ENCODE measurements around the gene ELFN2.

The ELFN2 gene

DNA sequence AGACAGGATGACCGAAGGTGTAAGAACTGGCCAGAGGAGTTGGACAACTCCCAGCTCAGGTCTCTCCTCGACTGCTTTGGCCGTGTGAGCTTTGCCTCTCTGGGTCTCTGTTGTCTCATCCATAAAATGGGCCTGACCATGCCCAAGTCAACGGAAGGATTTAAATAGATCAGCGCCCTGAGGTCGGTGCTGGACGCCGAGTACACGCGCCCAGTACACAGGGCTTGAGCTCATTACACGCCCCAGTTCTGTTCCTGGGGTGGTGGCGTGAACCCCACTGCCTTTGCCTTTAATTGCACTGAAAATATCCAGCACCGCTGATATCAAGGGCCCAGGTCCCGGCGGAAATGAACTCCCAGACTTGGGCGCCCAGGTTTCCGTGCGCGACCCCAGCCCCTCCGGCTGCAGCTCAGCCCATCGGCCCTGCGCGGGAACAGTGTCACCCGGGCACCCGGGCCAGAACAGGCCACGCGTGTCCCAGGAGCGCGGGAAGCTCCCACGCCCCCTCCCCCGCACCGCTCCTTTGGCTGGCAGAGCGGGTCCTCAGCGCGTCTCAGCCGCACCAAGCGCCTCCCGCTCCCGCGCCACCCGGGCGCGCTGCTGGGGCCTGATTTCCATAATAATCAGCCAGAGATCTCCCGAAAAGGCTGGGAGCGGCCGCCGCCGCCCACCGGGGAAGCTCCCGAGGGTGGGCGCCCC, 102.8 kb downstream of the ELFN2 start:
- Histone ChIP-seq H3K9me3 (ENCODE audit: control insufficient read depth, low read length) (no peaks in the 10 kb centered on the region), H3K4me3 (ENCODE audit: low read depth, low read length) (no peak overlapping the region), H3K4me2 (ENCODE audit: low read length) (no peak overlapping the region), H3K4me1 (no peaks in the 10 kb centered on the region), H3K27me3 (ENCODE audit: control insufficient read depth, insufficient read depth, low read length) (peaks cover 10% of the 10 kb centered on the region), H3K9ac (no peak overlapping the region), H3K36me3 (ENCODE audit: control insufficient read depth, insufficient read depth, low read length) (no peaks in the 10 kb centered on the region), H2AFZ (no peak overlapping the region), H3K27ac (no peak overlapping the region), H3K79me2 (no peaks in the 10 kb centered on the region)
- TF ChIP-seq, protein P1, sequence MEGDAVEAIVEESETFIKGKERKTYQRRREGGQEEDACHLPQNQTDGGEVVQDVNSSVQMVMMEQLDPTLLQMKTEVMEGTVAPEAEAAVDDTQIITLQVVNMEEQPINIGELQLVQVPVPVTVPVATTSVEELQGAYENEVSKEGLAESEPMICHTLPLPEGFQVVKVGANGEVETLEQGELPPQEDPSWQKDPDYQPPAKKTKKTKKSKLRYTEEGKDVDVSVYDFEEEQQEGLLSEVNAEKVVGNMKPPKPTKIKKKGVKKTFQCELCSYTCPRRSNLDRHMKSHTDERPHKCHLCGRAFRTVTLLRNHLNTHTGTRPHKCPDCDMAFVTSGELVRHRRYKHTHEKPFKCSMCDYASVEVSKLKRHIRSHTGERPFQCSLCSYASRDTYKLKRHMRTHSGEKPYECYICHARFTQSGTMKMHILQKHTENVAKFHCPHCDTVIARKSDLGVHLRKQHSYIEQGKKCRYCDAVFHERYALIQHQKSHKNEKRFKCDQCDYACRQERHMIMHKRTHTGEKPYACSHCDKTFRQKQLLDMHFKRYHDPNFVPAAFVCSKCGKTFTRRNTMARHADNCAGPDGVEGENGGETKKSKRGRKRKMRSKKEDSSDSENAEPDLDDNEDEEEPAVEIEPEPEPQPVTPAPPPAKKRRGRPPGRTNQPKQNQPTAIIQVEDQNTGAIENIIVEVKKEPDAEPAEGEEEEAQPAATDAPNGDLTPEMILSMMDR (IDR thresholded peaks at IDR 0.05): no peak

DNA sequence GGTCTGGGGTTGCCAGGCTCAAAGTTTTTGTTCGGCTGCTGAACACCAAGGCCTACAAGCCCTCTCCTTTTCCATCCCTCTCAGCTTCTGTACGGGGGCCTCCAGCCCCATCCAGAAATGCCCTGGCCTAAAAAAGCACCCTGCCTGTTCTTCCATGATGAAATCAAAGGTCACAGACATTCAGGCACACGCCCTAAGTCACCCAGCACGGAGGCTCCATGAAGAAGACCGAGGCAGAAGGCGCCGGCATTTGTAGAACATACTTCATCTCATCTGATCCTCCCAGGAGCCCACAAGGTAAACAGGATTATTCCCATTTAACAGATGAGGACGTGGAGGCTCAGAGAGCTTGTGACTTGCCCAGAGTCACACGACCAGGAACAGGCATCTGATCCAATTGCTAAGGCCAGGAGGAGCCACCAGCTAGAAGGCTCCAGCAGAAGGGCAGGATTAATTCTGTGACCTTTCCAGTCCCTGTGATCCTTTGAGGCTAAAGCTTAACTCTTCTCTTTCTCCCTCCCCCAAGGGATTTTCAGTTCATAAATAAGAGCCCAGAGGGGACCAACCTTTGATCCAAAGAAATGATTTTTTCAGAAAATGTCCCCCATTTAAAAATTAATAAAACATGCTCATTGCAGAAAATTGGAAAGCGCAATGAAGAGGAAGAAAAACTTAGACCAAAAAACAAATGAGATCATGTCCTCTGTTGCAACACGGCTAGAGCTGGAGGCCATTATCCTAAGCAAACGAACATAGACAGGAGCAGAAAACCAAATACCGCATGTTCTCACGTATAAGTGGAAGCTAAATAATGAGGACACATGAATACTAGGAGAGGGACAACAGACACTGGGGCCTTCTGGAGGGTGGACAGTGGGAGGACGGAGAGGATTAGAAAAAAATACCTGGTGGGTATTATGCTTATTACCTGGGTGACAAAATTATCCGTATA, 106.3 kb downstream of the ELFN2 start:
- Histone ChIP-seq H3K27me3 (ENCODE audit: control insufficient read depth, insufficient read depth, low read length) (peaks cover 10% of the 10 kb centered on the region), H3K36me3 (ENCODE audit: control insufficient read depth, insufficient read depth, low read length) (no peaks in the 10 kb centered on the region), H3K9me3 (ENCODE audit: control insufficient read depth, low read length) (no peaks in the 10 kb centered on the region), H3K79me2 (no peaks in the 10 kb centered on the region), H2AFZ (no peak overlapping the region), H3K27ac (no peak overlapping the region), H3K4me1 (no peaks in the 10 kb centered on the region), H3K9ac (no peak overlapping the region), H3K4me3 (ENCODE audit: low read depth, low read length) (no peak overlapping the region), H3K4me2 (ENCODE audit: low read length) (no peak overlapping the region)
- TF ChIP-seq, protein P1 (IDR thresholded peaks at IDR 0.05): no peak

DNA sequence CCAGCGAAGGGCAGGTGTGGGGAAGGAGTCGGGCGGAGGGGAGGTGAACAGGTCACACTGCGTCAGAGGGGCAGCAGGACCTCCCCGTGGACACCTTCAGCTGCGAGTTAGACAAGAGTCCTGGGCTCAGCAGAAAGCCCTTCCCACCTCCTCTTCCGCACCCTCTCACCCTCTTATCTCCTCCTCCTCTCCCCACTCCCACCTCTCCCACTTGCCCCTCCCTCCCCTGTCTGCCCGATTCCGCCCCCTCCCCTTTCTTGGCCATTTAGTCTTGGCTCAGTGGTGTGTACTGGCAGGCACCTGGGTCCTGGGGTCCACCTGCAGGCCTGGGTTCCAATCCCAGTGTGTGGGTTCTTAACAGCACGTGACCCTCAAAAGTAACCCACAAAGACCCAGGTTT, 107.8 kb downstream of the ELFN2 start:
- TF ChIP-seq, protein P1 (IDR thresholded peaks at IDR 0.05): no peak

DNA sequence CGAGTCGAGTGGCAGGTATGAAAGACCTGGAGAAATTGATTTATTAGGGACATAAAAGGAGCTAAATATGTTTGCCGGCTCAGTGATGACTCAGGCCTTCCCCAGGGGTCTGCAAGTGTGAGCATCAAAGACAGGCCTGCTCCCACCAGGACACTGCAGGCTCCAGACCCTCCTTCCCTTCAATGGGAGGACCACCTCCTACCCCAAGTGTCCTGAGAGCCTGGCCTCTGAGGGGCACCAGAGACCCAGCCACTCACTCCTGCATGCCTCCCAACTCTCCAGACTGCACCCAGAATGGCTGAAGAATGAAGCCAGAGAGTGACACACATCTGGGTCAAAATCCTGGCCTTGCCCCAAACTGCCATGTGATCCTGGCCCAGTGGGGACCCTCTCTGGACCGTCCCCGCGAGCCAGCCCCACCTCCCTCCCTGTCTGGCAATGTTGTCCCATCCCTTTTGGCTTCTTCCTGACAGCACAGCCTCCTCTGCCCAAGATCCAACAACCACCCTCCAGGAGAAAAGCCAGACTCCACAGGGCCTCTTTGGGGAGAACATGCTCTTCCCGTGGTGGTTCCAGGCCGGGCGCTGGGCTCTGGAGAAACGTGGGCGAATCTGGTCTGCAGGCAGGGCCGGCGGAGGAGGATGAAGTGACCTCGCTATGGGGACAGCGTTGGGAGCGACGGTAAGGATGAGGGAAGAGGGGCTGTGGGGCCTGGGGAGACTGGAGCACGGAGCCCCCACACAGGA, 108.7 kb downstream of the ELFN2 start:
- Histone ChIP-seq H3K4me1 (no peaks in the 10 kb centered on the region), H3K27ac (no peak overlapping the region), H3K79me2 (no peaks in the 10 kb centered on the region), H2AFZ (no peak overlapping the region), H3K9me3 (ENCODE audit: control insufficient read depth, low read length) (no peaks in the 10 kb centered on the region), H3K4me3 (ENCODE audit: low read depth, low read length) (no peak overlapping the region), H3K9ac (no peak overlapping the region), H3K4me2 (ENCODE audit: low read length) (no peak overlapping the region), H3K36me3 (ENCODE audit: control insufficient read depth, insufficient read depth, low read length) (no peaks in the 10 kb centered on the region), H3K27me3 (ENCODE audit: control insufficient read depth, insufficient read depth, low read length) (no peaks in the 10 kb centered on the region)
- TF ChIP-seq, protein P1 (IDR thresholded peaks at IDR 0.05): no peak

More for the DNA sequence above, 107.8 kb downstream of the ELFN2 start:
- H3K36me3 ChIP-seq (ENCODE audit: control insufficient read depth, insufficient read depth, low read length): no peaks in the 10 kb centered on the region
- H3K9ac ChIP-seq: no peak overlapping the region
- H3K4me3 ChIP-seq (ENCODE audit: low read depth, low read length): no peak overlapping the region
- no peak overlapping the region for H3K27ac ChIP-seq
- no peaks in the 10 kb centered on the region for H3K9me3 ChIP-seq (ENCODE audit: control insufficient read depth, low read length)
- no peak overlapping the region for H2AFZ ChIP-seq
- H3K79me2 ChIP-seq: no peaks in the 10 kb centered on the region
- H3K4me2 ChIP-seq (ENCODE audit: low read length): no peak overlapping the region
- H3K27me3 ChIP-seq (ENCODE audit: control insufficient read depth, insufficient read depth, low read length): peaks cover under 1% of the 10 kb centered on the region
- H3K4me1 ChIP-seq: no peaks in the 10 kb centered on the region

All from parathyroid adenoma (tissue), 2 donors.